Gastrocnemius medialis (tissue), 4 donors: ENCODE measurements around the gene UBASH3B.

Experiments
- CTCF ChIP-seq, 5 experiments: fragments of 450-650 bp in 3 of 5; fragments of 200-600 bp in 2 of 5; sonication (generic) in 2 of 5; IDR thresholded peaks in 4 of 5; conservative IDR thresholded peaks in 1 of 5; 1 replicate in 4 of 5; 2 replicates in 1 of 5; pipeline ENCODE4 v1.5.1; 2016 to 2019; ENCODE audit warnings: antibody characterized with exemption in 5 of 5, mild to moderate bottlenecking in 3 of 5, moderate library complexity in 3 of 5
- POLR2A ChIP-seq, 2 donors: fragments of 450-650 bp; IDR thresholded peaks; one replicate each; pipeline ENCODE4 v1.6.1; 2017; ENCODE audit warnings: antibody characterized with exemption in 2 of 2, mild to moderate bottlenecking in 2 of 2, moderate library complexity in 2 of 2

GRCh38 chr11:122645847-122646246, 9.7 kb upstream of the UBASH3B start:
- no peak for TF ChIP-seq CTCF (IDR thresholded peaks at IDR 0.05 in 4 of 5, conservative IDR thresholded peaks at IDR 0.05 in 1 of 5)
- TF ChIP-seq POLR2A (IDR thresholded peaks at IDR 0.05) = no peak
